Measurements from ENCODE around the gene GABRA4.

Gene GABRA4

DNA sequence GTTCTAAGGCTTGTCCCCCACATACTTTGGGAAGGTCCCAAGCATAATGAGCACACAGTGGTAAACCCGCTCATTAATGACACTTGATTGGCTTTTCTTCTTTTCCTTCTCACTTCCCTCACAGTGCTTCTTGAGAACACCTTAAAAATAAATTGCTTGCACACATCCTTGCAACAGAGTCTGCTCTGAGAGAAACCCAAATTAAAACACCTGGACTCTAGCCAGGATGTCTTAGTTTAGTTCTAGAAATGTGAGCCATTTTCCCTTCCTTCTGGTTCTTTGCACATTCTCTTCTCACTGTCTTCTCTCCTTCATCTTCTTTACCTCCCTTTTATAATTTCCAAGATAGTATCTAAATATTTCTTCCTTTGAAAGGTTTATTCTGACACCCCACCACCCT, 49.0 kb downstream of the GABRA4 start:
- DNase-seq: no peak
- intact Hi-C loops (cut with DNase I): no loop called here

DNA sequence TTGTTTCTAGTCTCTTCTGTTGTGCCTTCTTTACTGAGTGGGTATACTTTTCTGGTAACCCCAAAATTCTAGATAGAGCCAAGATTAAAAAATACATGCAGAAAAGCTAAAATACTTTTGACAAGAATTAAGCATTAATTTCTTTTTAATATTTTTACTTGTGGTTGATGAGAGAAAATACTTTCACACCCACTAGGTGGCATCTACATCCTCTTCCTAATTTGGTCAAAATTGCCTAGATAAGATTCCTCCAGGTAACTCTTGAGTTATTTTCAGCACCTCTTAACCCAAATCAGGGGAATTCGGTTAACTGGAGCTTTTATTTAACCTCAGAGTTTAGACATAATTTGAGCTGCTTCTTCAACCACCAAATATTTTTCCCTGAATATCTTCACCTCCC, 55.9 kb downstream of the GABRA4 start:
- intact Hi-C loops (cut with DNase I): loop anchor here (10.0 kb wide), 1 partner anchor 447 kb away; no protein-coding TSS in a partner anchor
- no peak for DNase-seq

DNA sequence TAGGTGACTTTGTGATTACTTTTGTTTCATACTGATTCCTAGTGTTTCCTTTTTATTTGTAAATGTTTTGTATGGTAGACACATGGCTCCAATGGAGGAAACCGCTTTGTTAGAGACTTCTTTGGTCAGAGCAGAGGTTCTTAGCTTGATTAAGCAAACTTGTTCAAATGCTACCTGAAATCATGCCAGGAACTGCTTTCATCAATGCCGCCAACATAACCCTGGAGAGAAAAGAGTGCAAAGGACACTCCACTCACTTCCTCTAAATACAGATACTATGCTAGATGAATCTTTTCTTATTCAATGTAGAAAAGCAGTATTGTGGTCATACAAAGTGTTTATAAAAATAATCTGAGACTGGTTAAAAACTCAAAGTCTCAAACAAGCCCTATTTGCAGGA, 58.7 kb downstream of the GABRA4 start:
- DNase-seq: no peak
- intact Hi-C loops (cut with DNase I): loop anchor here (10.0 kb wide), 1 partner anchor 450 kb away; no protein-coding TSS in a partner anchor

DNA sequence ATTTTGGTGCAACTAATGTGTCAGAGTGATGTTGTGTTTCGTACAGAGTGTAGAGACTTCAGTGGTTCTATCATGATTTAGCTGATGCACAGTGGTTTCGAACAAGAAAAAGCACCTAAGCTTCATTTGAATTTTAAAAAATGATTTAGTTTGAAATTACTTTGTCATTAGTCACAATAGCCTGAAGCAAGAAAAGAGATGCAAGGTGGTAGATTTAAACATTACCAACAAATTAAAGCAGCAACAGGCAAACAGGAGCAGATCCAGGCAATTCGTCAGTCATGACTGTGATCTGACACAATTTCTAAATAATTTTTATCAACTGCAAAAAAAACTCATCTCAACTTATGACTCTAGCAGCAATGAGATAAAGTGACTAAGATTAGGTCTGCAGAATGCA, 59.7 kb downstream of the GABRA4 start:
- no peak for DNase-seq
- intact Hi-C loops (cut with DNase I): loop anchor here (10.0 kb wide), 1 partner anchor 451 kb away; no protein-coding TSS in a partner anchor

DNA sequence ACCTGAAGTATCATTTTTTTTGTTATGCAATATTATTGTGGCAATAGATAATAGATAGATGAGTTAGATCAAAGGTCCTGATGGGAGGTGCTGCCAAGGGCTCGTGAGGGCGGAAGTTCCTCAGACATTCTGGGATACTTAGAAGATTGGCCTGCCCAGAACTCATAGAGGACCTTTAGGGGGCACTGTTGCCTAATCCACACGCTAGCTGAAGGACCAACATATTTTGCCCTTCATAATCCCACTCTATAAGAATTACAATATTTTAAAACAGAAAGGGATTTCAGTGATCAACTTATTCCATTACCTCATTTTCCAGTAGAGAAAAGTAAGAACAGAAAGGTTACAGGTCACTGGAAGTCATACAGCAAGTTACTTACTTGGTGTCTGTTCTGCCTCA, 61.4 kb downstream of the GABRA4 start:
- intact Hi-C loops (cut with DNase I): loop anchor here (10.0 kb wide), 1 partner anchor 453 kb away; no protein-coding TSS in a partner anchor
- peak in 37 of 42 donors; percentile 5 to 83 (median 43) for DNase-seq

DNA sequence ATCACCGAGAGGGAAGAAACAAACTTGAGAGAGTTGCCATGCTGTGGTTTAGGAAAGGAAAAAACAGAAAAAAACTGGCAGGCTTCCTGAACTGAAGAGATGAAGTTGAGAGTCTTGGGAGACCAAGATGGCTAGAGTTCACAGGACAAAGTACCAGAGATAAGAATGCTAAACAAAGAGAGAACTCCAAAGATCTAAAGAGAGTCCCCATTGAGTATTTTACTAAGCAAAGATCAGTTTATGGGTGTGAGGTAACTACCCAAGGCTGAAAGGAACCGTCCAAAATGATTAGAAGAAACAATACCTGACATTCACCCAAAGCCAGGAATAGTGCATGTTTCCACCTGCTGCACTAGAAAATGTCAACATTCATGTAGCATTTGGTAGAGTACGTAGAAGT, 62.5 kb downstream of the GABRA4 start:
- no peak for DNase-seq
- intact Hi-C loops (cut with DNase I): loop anchor here (10.0 kb wide), 1 partner anchor 454 kb away; no protein-coding TSS in a partner anchor

DNA sequence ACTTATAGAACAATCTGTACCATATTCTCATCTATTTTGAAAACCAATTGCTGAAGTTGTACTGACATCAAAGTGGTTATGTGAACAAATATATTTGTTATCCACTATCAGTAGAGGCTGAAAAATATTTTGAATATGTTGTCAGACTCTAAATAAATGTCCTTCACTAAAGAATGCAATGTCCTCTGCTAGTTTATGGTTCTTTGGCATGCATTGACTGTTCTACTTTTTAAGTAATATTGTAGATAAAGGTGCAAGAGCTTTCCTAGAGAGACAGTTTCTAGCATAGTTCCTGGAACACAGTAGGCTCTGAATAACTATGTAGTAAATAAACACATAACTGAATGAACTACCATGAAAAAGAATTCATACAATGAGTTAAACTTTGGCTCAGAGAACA, 66.2 kb downstream of the GABRA4 start:
- intact Hi-C loops (cut with DNase I): no loop called here
- no peak for DNase-seq

DNA sequence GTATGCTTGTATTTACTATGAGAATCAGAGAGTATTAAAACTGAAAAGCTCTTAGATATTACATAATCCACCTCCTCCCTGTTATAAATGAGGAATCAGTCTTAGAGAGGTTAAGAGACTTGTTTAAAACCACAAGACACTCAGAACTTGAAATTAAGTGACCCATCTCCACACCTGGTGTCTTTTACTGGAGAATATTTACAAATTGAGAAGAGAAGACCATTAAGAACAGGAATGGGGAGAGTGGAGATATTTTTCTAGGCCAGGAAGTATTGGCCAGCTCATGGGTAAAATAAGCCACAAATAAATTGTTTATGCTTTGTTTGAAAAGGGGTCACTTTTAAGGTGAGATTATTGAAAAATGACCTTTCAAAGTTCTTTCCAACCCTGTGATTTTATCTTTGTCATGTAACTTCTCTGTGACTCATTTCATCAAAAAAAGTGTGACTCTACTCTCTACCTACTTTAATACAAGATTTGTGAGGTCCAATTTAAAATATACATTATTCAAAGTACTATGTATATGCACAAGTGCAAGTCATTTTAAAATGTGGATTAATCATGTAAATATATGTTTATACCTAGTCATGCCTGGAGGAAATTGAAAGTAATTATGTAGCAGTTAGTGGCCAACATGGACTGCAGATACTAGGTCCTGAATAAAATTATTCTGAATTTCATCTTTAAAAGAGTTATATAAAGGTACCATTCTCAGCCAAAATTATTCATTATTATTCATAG, 68.4 kb downstream of the GABRA4 start:
- no peak for DNase-seq
- intact Hi-C loops (cut with DNase I): no loop called here

DNA sequence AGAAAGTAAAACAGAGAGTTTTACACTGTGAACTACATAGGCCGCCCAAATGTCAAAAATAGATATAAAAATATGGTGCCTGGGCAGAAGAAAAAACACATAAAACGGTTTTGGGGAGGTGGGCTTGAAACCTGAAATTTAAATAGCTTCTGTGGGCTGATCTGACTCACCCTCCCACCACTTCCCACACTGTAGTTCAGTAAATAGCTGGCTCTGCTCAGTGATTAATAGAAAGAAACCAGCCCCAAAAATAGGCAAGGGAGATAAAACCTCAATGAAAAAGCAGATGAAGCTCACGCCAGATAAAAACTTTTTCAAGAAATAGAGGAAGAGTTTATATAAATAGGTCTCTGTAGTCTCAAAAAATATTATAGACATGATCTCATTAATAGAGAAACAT, 71.2 kb downstream of the GABRA4 start:
- peak in 1 of 42 donors; percentile 15 for DNase-seq
- intact Hi-C loops (cut with DNase I): no loop called here

DNA sequence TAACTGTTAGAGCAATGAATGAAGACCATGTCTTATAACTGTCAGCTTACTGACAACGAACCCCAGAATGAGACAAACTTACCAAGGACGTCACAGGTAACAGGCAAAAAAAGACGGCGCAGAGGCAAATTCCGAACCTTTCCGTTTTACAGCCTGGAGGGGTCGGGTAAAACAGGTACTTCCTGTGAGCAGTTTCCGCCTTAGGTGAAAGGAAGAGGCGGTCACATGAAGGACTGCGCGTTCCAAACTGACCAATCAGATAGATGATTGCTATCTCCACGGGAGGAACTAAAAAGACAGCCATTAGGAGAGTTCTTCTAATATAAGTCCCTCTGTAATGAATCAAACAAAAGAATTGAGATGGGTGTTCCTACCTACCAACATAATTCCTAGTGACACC, 84.3 kb downstream of the GABRA4 start, which contains the start of gene COX7B2:
Gene COX7B2, minus strand, starts transcription at position 168 of the 400 bp plus-strand sequence. CDS start 174,053 bp downstream, outside the sequence.
- intact Hi-C loops (cut with DNase I): no loop called here
- no peak for DNase-seq

DNA sequence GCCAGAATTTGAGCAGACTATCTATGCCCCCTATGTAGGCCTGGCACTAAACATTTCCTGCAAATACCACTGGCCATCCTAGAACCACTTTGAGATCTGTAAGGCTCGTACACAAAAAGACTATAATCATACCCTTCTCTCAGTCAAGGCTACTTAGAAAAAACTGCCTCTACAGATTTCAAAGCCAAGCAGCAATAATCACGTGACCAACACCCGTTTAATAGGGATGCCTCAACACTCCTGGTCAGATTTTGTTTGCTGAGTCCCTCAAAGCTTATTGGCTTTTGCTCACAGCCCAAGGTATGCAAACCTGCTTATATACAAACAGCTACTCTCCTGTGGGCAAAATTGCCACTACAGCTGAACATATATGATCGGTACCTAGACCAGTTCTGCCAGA, 85.2 kb downstream of the GABRA4 start:
- no peak for DNase-seq
- intact Hi-C loops (cut with DNase I): no loop called here

DNA sequence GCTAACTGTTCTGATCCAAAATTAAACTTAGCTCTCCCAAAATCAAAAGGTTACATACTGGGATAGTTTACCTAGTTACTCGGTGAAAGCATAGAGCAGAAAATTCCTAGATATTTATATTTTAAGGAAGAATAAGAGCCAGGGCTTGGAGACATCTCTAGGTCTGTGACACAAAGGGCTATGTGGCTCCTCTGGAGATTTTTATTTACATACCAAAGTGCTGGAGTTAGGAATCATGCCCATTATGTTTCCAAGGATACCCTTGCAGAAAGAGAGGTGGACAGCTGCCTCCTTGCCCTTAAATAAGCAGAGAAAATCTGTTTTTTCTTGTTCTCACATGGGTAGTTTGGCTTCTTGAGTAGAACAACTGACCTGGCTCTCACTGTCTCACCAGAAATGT, 93.3 kb downstream of the GABRA4 start:
- intact Hi-C loops (cut with DNase I): no loop called here
- DNase-seq: no peak

DNA sequence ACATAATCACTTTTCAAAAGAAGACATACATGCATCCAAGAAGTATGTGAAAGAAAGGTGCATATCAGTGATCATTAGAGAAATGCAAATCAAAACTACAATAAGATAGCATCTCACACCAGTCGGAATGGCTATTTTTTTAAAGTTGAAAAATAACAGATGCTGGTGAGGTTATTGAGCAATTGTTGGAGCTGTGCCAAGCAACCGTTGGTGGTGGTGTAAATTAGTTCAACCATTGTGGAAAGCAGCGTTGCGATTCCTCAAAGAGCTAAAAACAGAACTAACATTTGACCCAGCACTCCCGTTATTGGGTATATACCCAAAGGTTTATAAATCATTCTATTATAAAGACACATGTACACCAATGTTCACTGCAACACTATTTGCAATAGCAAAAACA, 98.6 kb downstream of the GABRA4 start:
- DNase-seq: no peak
- intact Hi-C loops (cut with DNase I): no loop called here

DNA sequence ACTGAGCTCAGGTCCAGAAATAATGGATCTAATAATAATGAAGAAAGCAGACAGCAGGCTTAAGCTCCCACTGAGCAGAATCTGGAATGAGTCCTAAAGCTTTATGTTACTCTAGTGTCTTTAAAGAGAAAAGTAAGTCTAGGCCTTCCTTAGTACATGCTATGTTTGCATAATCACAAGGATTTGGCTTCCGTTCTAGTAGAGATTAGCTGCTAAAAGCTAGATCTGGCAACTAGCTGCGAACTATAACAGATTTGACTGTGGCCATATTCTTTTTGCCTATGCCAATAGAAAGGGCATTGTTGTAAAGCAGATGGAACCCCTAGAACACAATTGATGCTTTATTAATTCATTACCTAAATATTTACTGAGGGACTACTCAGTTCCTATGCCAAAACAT, 103.3 kb downstream of the GABRA4 start:
- no peak for DNase-seq
- intact Hi-C loops (cut with DNase I): no loop called here

DNA sequence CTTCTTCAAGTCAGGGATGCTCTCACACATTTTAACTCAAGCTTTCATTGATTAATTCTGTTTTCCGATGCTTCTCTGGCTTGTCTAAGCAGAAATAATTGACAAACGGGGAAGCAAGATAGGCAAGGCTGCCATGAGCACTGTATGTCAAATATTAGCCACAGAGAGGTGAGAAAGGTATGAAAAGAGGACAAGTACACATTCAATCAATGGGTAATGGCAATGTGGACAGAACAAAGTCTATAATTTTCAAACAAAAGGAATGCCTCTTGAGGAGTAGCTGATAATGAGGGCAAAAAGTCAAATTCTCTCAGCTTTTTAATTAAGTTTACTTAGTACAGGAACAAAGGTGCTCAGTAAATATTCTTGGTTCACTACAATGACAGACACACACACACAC, 104.0 kb downstream of the GABRA4 start:
- intact Hi-C loops (cut with DNase I): no loop called here

DNA sequence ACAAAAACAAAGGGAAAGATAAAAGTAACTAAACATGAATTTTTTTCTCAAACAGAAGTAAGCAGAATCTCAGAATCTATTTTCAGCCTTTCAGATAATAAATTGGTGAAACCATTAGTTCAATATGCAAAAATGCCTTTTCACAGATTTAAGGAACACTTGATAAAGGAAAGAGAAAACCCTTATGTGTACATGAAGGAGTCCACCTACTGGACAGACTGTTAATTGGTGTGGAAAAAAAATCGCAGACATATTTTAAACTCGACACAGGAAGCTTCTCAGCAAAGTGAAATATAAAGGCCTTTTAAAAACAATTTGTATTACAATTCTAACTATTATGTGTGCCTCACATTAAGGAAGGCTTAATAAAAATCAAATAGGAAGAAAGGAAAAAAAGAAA, 106.7 kb downstream of the GABRA4 start:
- intact Hi-C loops (cut with DNase I): no loop called here
- DNase-seq: no peak

More for the DNA sequence above, 104.0 kb downstream of the GABRA4 start:
- no peak for DNase-seq

DNA sequence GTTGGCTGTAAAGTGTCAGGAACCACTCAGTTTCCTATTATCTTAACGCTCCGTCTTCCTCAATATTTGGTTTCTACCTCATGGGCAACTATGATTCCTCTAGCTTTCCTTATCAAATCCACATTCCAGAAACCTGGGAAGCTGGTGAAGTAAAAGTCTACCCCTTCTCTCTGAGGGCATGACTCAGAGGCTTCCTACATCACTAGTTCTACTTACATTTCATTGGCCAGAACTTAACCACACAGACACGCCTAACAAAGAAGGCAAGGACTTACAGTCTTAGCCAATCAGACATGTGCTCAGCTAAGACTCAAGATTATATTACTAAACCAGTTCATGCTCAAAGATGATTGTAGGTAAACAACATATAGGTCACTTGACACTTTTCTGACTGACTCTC, 114.7 kb downstream of the GABRA4 start:
- DNase-seq: no peak
- intact Hi-C loops (cut with DNase I): no loop called here

DNA sequence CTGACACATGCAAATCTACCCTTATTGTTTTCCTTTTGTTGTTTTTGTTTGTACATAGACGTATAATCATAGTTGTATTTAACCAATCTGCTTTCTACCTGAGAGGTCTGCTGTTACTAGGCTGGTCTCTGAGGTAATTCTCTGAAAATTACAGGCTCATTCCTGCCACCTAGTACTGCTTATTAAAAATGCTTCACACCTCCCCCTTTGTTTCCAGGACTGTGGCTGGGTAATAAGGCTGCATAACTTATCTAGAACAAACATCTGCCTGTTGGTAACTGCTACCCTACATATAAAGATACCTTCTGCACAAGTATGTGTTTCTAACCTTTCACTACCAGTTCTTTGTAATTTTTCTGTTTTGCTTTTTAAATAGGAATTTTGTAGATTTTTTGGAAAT, 118.6 kb downstream of the GABRA4 start:
- intact Hi-C loops (cut with DNase I): no loop called here
- no peak for DNase-seq

DNA sequence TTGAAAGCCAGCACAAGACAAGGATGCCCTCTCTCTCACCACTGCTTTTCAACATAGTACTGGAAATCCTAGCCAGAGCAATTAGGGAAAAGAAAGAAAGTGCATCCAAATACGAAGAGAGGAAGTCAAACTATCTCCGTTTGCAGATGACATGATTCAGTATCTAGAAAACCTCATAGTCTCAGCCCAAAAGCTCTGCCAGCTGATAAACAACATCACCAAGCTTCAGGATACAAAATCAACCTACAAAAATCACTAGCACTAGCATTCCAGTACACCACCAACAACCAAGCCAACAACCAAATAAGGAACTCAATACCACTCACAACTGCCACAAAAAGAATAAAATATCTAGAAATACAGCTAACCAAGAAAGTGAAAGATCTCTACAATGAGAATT, 123.0 kb downstream of the GABRA4 start:
- no peak for DNase-seq
- intact Hi-C loops (cut with DNase I): no loop called here

All from head of caudate nucleus (tissue), 42 donors.